Caco-2 (cell line): Measurements from ENCODE around the gene FARS2. TPM values are rescaled to one million over a fixed set of nuclear protein-coding genes. Genes with fewer than 3 reads are reported as not detected.

Experiments
- BruUV-seq: library from RNA; stranded (reverse); fragments of 400-500 nt; replicated peaks from 2 replicates; lab custom pipeline; 2021; lab: Mats Ljungman, UMichigan
- CTCF ChIA-PET: fragments of 300-600 bp; sonication (Branson Sonifier 250); formaldehyde crosslinking; loops from one replicate; lab custom pipeline; 2022; ENCODE audit warnings: antibody characterized with exemption; lab: Charles Lee
- POLR2A ChIA-PET: fragments of 300-600 bp; sonication (Branson Sonifier 250); formaldehyde crosslinking; loops from one replicate; lab custom pipeline; 2022; ENCODE audit warnings: antibody characterized with exemption; lab: Charles Lee
- DNase-seq, 2 experiments: peaks; one replicate each; pipeline versions ENCODE4 v3.0.0 to v3.0.0-alpha.2; 2020 to 2022
- H3K27me3 ChIP-seq: replicated peaks from 2 replicates; pipeline ENCODE4 v1.6.0; 2011; ENCODE audit warnings: low read length; ENCODE audit not compliant: control insufficient read depth, insufficient read depth
- H3K36me3 ChIP-seq: 2 replicates; pipeline ENCODE4 v1.5.1; 2011; ENCODE audit warnings: low read length; ENCODE audit not compliant: control insufficient read depth, insufficient read depth
- H3K4me1 ChIP-seq: fragments of 250-450 bp; sonication (Bioruptor Pico); 2 replicates; pipeline ENCODE4 v1.5.1; 2020; ENCODE audit warnings: mild to moderate bottlenecking
- H3K4me3 ChIP-seq: 2 replicates; pipeline ENCODE4 v1.5.1; 2011; ENCODE audit warnings: low read depth, mild to moderate bottlenecking, control low read depth, low read length
- H3K9me3 ChIP-seq: fragments of 250-450 bp; sonication (Bioruptor Pico); 2 replicates; pipeline ENCODE4 v1.5.1; 2020; ENCODE audit warnings: mild to moderate bottlenecking, moderate library complexity
- H3K27ac Mint-ChIP-seq: one replicate; pipeline ENCODE4 v1.8.0; 2022; ENCODE audit warnings: mixed read lengths; ENCODE audit not compliant: unreplicated experiment
- H3K27me3 Mint-ChIP-seq: one replicate; pipeline ENCODE4 v1.8.0; 2022; ENCODE audit warnings: mixed read lengths; ENCODE audit not compliant: insufficient read depth, unreplicated experiment
- H3K36me3 Mint-ChIP-seq: one replicate; pipeline ENCODE4 v1.8.0; 2022; ENCODE audit warnings: mild to moderate bottlenecking, mixed read lengths; ENCODE audit not compliant: insufficient read depth, unreplicated experiment
- H3K4me1 Mint-ChIP-seq: one replicate; pipeline ENCODE4 v1.8.0; 2022; ENCODE audit warnings: low read depth, mixed read lengths; ENCODE audit not compliant: unreplicated experiment
- H3K4me3 Mint-ChIP-seq: one replicate; pipeline ENCODE4 v1.8.0; 2022; ENCODE audit warnings: mild to moderate bottlenecking, moderate library complexity, mixed read lengths; ENCODE audit not compliant: unreplicated experiment
- H3K9me3 Mint-ChIP-seq: one replicate; pipeline ENCODE4 v1.8.0; 2022; ENCODE audit warnings: mixed read lengths; ENCODE audit not compliant: unreplicated experiment
- CTCF ChIP-seq, 2 experiments: fragments of 200-600 bp in 1 of 2; IDR thresholded peaks; 1 replicate in 1 of 2; 2 replicates in 1 of 2; pipeline versions ENCODE4 v1.5.1 to v1.8.0; 2011 to 2022; ENCODE audit warnings: antibody characterized with exemption in 1 of 2, control low read depth in 1 of 2, inconsistent platforms in 1 of 2, low read depth in 1 of 2, low read length in 1 of 2, mild to moderate bottlenecking in 1 of 2, moderate library complexity in 1 of 2; ENCODE audit not compliant: insufficient read depth in 1 of 2, severe bottlenecking in 1 of 2, unreplicated experiment in 1 of 2
- intact Hi-C: fragments of 100-400 bp; cut with micrococcal nuclease; formaldehyde crosslinking; loops from one replicate; pipeline ENCODE4 v1.10.0; 2022; ENCODE audit not compliant: unreplicated experiment
- total RNA-seq: library from RNA; stranded (reverse); gene quantifications from 2 replicates; pipeline ENCODE4 v1.2.3, GENCODE V29; 2022

FARS2 gene
- total RNA-seq, 1 experiment from 2014 or later: 15.4 TPM

- Mint-ChIP-seq H3K9me3 (no peaks in the 10 kb centered on the region), H3K36me3 (no peaks in the 10 kb centered on the region), H3K4me1 (no peaks in the 10 kb centered on the region), H3K27me3 (no peaks in the 10 kb centered on the region), H3K27ac (no peak overlapping the region), H3K4me3 (no peak overlapping the region)
- Histone ChIP-seq H3K27me3 (no peaks in the 10 kb centered on the region), H3K4me3 (no peak overlapping the region), H3K4me1 (no peaks in the 10 kb centered on the region), H3K36me3 (no peaks in the 10 kb centered on the region), H3K9me3 (peaks cover 6% of the 10 kb centered on the region; the same call in 1 of the 2 replicates)
- no peak for DNase-seq
- no peak for TF ChIP-seq CTCF (IDR thresholded peaks at IDR 0.05; ENCODE audit: insufficient read depth in 1 of 2, low read depth in 1 of 2, low read length in 1 of 2, severe bottlenecking in 1 of 2, unreplicated experiment in 1 of 2)
- no TSS peak for BruUV-seq
- ChIA-PET CTCF (no interaction called here), POLR2A (no interaction called here)
- intact Hi-C loops: no loop called here
These were observed 328.3 kb downstream of the FARS2 start for GRCh38 chr6:5589422-5590141.

GRCh38 chr6:5590187-5590586 lies 328.9 kb downstream of the FARS2 start:
- H3K27ac Mint-ChIP-seq: no peak overlapping the region
- DNase-seq: no peak
- no peaks in the 10 kb centered on the region for H3K36me3 ChIP-seq
- no peak for TF ChIP-seq CTCF (IDR thresholded peaks at IDR 0.05; ENCODE audit: insufficient read depth in 1 of 2, low read depth in 1 of 2, low read length in 1 of 2, severe bottlenecking in 1 of 2, unreplicated experiment in 1 of 2)
- no peaks in the 10 kb centered on the region for H3K9me3 Mint-ChIP-seq
- no peaks in the 10 kb centered on the region for H3K27me3 Mint-ChIP-seq
- H3K4me1 Mint-ChIP-seq: no peaks in the 10 kb centered on the region
- no peaks in the 10 kb centered on the region for H3K27me3 ChIP-seq
- H3K9me3 ChIP-seq: peaks cover 6% of the 10 kb centered on the region; the same call in 1 of the 2 replicates
- H3K4me1 ChIP-seq: no peaks in the 10 kb centered on the region
- ChIA-PET CTCF (no interaction called here), POLR2A (no interaction called here)
- H3K4me3 ChIP-seq: no peak overlapping the region
- no peaks in the 10 kb centered on the region for H3K36me3 Mint-ChIP-seq
- no peak overlapping the region for H3K4me3 Mint-ChIP-seq
- intact Hi-C loops: no loop called here
- no TSS peak for BruUV-seq

- no peak for DNase-seq
- Mint-ChIP-seq H3K4me3 (no peak overlapping the region), H3K27ac (no peak overlapping the region), H3K27me3 (no peaks in the 10 kb centered on the region), H3K36me3 (no peaks in the 10 kb centered on the region), H3K9me3 (no peaks in the 10 kb centered on the region), H3K4me1 (no peaks in the 10 kb centered on the region)
- Histone ChIP-seq H3K27me3 (no peaks in the 10 kb centered on the region), H3K4me3 (no peak overlapping the region), H3K4me1 (no peaks in the 10 kb centered on the region), H3K9me3 (no peaks in the 10 kb centered on the region), H3K36me3 (no peaks in the 10 kb centered on the region)
- ChIA-PET POLR2A (no interaction called here), CTCF (no interaction called here)
- TF ChIP-seq CTCF (IDR thresholded peaks at IDR 0.05; ENCODE audit: insufficient read depth in 1 of 2, low read depth in 1 of 2, low read length in 1 of 2, severe bottlenecking in 1 of 2, unreplicated experiment in 1 of 2): no peak
- intact Hi-C loops: no loop called here
- BruUV-seq: no TSS peak
These were observed 331.7 kb downstream of the FARS2 start for GRCh38 chr6:5592886-5593519.
